ENCODE results near the gene ALK. TPM values are rescaled to one million over a fixed set of nuclear protein-coding genes. Genes with fewer than 3 reads are reported as not detected.

ALK gene
- polyA plus RNA-seq, 3 donors: not detected

- Histone ChIP-seq H3K4me3 (replicated peaks in 1 of 3; ENCODE audit: low read depth in 2 of 3, low read length in 3 of 3) (no peak overlapping the region), H3K27ac (ENCODE audit: low read depth in 1 of 2, low read length in 2 of 2) (no peak overlapping the region), H3K4me2 (replicated peaks; ENCODE audit: extremely low read depth, low read length, poor library complexity, severe bottlenecking) (no peak overlapping the region), H3K79me2 (ENCODE audit: insufficient read depth, low read length) (no peaks in the 10 kb centered on the region), H2AFZ (ENCODE audit: insufficient read depth, low read depth, low read length, poor library complexity, severe bottlenecking) (no peak overlapping the region), H3K9ac (ENCODE audit: insufficient read depth, low read length, poor library complexity, severe bottlenecking) (no peak overlapping the region), H3K4me1 (ENCODE audit: control insufficient read depth in 1 of 2, insufficient read depth in 2 of 2, low read length in 2 of 2) (no peaks in the 10 kb centered on the region), H4K20me1 (ENCODE audit: insufficient read depth, low read length) (no peaks in the 10 kb centered on the region), H3K27me3 (ENCODE audit: control insufficient read depth in 2 of 2, insufficient read depth in 2 of 2, low read length in 2 of 2) (no peaks in the 10 kb centered on the region), H3K36me3 (replicated peaks in 1 of 2; ENCODE audit: control insufficient read depth in 1 of 2, insufficient read depth in 2 of 2, low read length in 2 of 2) (no peaks in the 10 kb centered on the region), H3K9me3 (replicated peaks in 1 of 2; ENCODE audit: control insufficient read depth in 1 of 2, insufficient read depth in 1 of 2, low read length in 2 of 2) (no peaks in the 10 kb centered on the region)
- DNase-seq: no peak
- H3K27ac Mint-ChIP-seq: no peak overlapping the region
- no peaks in the 10 kb centered on the region for H3K4me1 Mint-ChIP-seq
- H3K4me3 Mint-ChIP-seq: no peak overlapping the region
- no CpG with 5 or more reads among the region's 4 CpGs for WGBS (ENCODE audit: insufficient coverage)
- intact Hi-C loops (cut with micrococcal nuclease): no loop called here
- peaks cover 0 to 3% (median 0%) of the 10 kb centered on the region in 7 donors for H3K9me3 Mint-ChIP-seq
- no peak for TF ChIP-seq CTCF (IDR thresholded peaks at IDR 0.05)
- peaks cover 0 to 1% (median 0%) of the 10 kb centered on the region in 3 donors for H3K27me3 Mint-ChIP-seq (ENCODE audit: low read depth in 3 of 3)
- no peaks in the 10 kb centered on the region for H3K36me3 Mint-ChIP-seq
Observed at GRCh38 chr2:29769847-29770246, 151.5 kb downstream of the ALK start.

GRCh38 chr2:29767606-29768335 is 153.6 kb downstream of the ALK start:
- H3K4me3 Mint-ChIP-seq: no peak overlapping the region
- Histone ChIP-seq H3K79me2 (ENCODE audit: insufficient read depth, low read length) (no peaks in the 10 kb centered on the region), H3K27ac (ENCODE audit: low read depth in 1 of 2, low read length in 2 of 2) (no peak overlapping the region), H3K36me3 (replicated peaks in 1 of 2; ENCODE audit: control insufficient read depth in 1 of 2, insufficient read depth in 2 of 2, low read length in 2 of 2) (no peaks in the 10 kb centered on the region), H3K27me3 (ENCODE audit: control insufficient read depth in 2 of 2, insufficient read depth in 2 of 2, low read length in 2 of 2) (no peaks in the 10 kb centered on the region), H3K4me3 (replicated peaks in 1 of 3; ENCODE audit: low read depth in 2 of 3, low read length in 3 of 3) (no peak overlapping the region), H3K9ac (ENCODE audit: insufficient read depth, low read length, poor library complexity, severe bottlenecking) (no peak overlapping the region), H3K4me2 (replicated peaks; ENCODE audit: extremely low read depth, low read length, poor library complexity, severe bottlenecking) (no peak overlapping the region), H3K4me1 (ENCODE audit: control insufficient read depth in 1 of 2, insufficient read depth in 2 of 2, low read length in 2 of 2) (no peaks in the 10 kb centered on the region), H3K9me3 (replicated peaks in 1 of 2; ENCODE audit: control insufficient read depth in 1 of 2, insufficient read depth in 1 of 2, low read length in 2 of 2) (no peaks in the 10 kb centered on the region), H4K20me1 (ENCODE audit: insufficient read depth, low read length) (no peaks in the 10 kb centered on the region), H2AFZ (ENCODE audit: insufficient read depth, low read depth, low read length, poor library complexity, severe bottlenecking) (no peak overlapping the region)
- H3K9me3 Mint-ChIP-seq: peaks cover 0 to 3% (median 2%) of the 10 kb centered on the region in 7 donors
- H3K27ac Mint-ChIP-seq: no peak overlapping the region
- no peaks in the 10 kb centered on the region for H3K36me3 Mint-ChIP-seq
- 92% methylated on average over 4 of the region's 9 CpGs for WGBS (ENCODE audit: insufficient coverage)
- TF ChIP-seq CTCF (IDR thresholded peaks at IDR 0.05): no peak
- intact Hi-C loops (cut with micrococcal nuclease): no loop called here
- peaks cover 0 to 1% (median 0%) of the 10 kb centered on the region in 3 donors for H3K27me3 Mint-ChIP-seq (ENCODE audit: low read depth in 3 of 3)
- H3K4me1 Mint-ChIP-seq: no peaks in the 10 kb centered on the region
- DNase-seq: no peak

Data from CD14-positive monocyte (primary cell).